HG03571 (cell line): ENCODE measurements around the gene SMURF1.

Source experiments
- ATAC-seq: cut with Tn5 transposase; IDR thresholded peaks from one replicate; pipeline ENCODE4 v1.9.1; 2021; ENCODE audit not compliant: unreplicated experiment

Gene SMURF1

GRCh38 chr7:99008921-99009530 is 134.9 kb downstream of the SMURF1 start:
- no peak for ATAC-seq

- no peak for ATAC-seq
Measured at GRCh38 chr7:99008181-99008631, 135.7 kb downstream of the SMURF1 start.

GRCh38 chr7:99006739-99007424 is 137.0 kb downstream of the SMURF1 start:
- ATAC-seq, result no peak

GRCh38 chr7:99005776-99006175 is 138.1 kb downstream of the SMURF1 start:
- ATAC-seq, result no peak

GRCh38 chr7:99004781-99005500 is 139.0 kb downstream of the SMURF1 start:
- no peak for ATAC-seq

- ATAC-seq, result no peak
Measured at GRCh38 chr7:99004216-99004615, 139.7 kb downstream of the SMURF1 start.

- no peak for ATAC-seq
Measured at GRCh38 chr7:99003419-99003818, 140.5 kb downstream of the SMURF1 start.

GRCh38 chr7:99002827-99003212 is 141.1 kb downstream of the SMURF1 start:
- no peak for ATAC-seq

GRCh38 chr7:99002148-99002826 is 141.6 kb downstream of the SMURF1 start:
- ATAC-seq, result no peak

GRCh38 chr7:99001482-99002147 is 142.3 kb downstream of the SMURF1 start:
- ATAC-seq, result no peak

- ATAC-seq, result no peak
Measured at GRCh38 chr7:99000904-99001465, 142.9 kb downstream of the SMURF1 start.

GRCh38 chr7:99000196-99000903 is 143.6 kb downstream of the SMURF1 start:
- no peak for ATAC-seq

GRCh38 chr7:98998821-98999725 is 144.8 kb downstream of the SMURF1 start:
- ATAC-seq, result no peak

GRCh38 chr7:98997846-98998245 is 146.1 kb downstream of the SMURF1 start:
- ATAC-seq, result no peak

GRCh38 chr7:98996150-98996552 is 147.8 kb downstream of the SMURF1 start:
- ATAC-seq, result peak; percentile 75

- ATAC-seq, result no peak
Measured at GRCh38 chr7:98995523-98996149, 148.3 kb downstream of the SMURF1 start.

- no peak for ATAC-seq
Measured at GRCh38 chr7:98995111-98995510, 148.8 kb downstream of the SMURF1 start.
